GM19372 (cell line): ENCODE measurements around the gene IRGM.
A peak's percentile ranks its signal among the peaks of the same experiment; 100 is the strongest.
"Not testable (repeated sequence)": the region's sequence is repeated elsewhere in the genome, so short reads cannot be mapped to it uniquely, and the experiment has no call there.

ENCODE experiments used
- ATAC-seq: cut with Tn5 transposase; IDR thresholded peaks from one replicate; pipeline ENCODE4 v1.9.1; 2021; ENCODE audit warnings: mild to moderate bottlenecking, low read depth, moderate library complexity; ENCODE audit not compliant: unreplicated experiment

Gene IRGM, protein sequence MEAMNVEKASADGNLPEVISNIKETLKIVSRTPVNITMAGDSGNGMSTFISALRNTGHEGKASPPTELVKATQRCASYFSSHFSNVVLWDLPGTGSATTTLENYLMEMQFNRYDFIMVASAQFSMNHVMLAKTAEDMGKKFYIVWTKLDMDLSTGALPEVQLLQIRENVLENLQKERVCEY

DNA sequence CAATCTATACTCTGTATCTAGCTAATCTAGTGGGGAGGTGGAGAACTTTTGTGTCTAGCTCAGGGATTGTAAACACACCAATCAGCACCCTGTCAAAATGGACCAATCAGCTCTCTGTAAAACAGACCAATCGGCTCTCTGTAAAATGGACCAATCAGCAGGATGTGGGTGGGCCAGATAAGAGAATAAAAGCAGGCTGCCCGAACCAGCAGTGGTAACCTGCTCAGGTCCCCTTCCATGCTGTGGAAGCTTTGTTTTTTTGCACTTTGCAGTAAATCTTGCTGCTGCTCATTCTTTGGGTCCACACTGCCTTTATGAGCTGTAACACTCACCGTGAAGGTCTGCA lies at the start of gene IRGM:
Gene IRGM (plus strand): TSS at position 214 of the 346 bp plus-strand sequence. CDS start 1,603 bp downstream, outside the sequence.
- not testable (repeated sequence) for ATAC-seq

DNA sequence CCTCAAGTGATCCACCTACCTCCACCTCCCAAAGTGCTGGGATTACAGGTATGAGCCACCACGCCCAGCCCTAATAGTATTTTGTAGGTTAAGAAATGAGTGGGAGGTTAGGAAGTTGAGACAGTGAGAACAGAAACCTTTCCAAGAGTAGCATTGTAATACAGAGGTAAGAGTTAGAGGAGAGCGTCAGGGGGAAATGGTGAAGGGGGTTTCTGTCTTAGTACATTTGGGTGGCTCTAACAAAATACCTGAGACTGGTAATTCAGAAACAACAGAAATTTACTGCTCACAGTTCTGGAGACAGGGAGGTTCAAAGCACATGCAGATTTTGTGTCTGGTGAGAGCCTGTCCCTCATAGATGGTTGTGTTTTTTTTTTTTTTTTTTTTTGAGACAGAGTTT lies 48.9 kb upstream of the IRGM start:
- ATAC-seq, result no peak

- no peak for ATAC-seq
These were observed 45.0 kb upstream of the IRGM start for GRCh38 chr5:150801117-150801927.

DNA sequence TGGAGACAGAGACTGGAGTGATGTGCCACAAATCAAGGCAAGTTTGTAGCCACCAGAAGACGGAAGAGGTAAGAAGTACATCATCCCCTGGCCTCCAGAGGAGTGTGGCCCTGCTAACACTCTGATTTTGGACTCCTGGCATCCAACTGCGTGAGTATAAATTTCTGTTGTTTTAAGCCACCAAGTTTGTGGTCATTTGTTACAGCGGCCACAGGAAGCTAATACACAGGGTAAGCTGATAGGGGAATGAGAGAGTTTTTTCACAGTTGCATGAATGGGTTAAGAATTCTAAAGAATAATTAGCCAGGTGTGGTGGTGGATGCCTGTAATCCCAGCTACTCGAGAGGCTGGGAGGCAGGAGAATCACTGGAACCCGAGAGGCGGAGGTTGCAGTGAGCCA lies 41.9 kb upstream of the IRGM start:
- no peak for ATAC-seq

DNA sequence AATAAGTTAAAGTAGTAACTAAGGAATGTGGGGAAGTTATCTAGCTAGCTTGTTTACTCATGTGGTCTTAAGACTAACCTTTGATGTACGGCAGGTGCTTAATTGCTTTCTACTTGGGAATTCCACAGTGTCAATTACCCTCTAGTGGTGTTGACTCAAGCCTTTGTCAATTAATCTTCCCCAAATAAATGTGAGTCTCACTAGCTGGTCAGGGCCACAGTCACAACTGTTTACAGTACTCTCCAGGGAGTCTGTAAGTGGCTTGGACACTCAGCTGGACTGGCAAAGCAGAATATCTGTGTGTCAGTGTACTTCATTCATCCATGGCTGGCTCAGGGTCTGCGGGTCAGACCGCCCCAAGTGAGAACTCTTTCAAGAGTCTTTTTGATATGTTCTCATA lies 37.0 kb upstream of the IRGM start:
- ATAC-seq, result no peak

- no peak for ATAC-seq
These were observed 31.3 kb upstream of the IRGM start for GRCh38 chr5:150815010-150815409.

GRCh38 chr5:150816946-150817345 lies 29.4 kb upstream of the IRGM start:
- no peak for ATAC-seq

- ATAC-seq, result no peak
These were observed 16.6 kb upstream of the IRGM start for GRCh38 chr5:150829744-150830143.

- ATAC-seq, result not testable (repeated sequence)
These were observed 14.5 kb upstream of the IRGM start for GRCh38 chr5:150831821-150832220.

DNA sequence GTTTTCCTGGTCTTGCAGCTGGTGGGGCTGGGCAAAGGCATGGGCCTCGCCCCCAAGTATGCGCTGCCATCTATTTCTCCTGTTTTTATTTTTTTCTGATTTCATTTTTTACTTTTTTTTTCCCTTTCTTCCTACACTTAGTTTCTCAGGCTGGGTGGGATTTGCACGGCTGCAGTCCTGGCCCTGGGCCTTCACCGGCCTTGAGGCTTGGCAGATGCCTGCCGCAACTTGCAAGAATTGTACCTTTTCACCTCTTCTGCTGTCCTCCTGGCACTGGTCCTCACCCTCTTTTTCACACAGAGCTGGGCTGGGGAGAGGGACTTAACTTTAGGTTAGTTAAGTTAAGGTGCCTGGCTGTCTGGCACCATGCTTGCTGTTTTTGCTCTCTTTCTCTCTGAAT lies 10.3 kb upstream of the IRGM start:
- no peak for ATAC-seq

DNA sequence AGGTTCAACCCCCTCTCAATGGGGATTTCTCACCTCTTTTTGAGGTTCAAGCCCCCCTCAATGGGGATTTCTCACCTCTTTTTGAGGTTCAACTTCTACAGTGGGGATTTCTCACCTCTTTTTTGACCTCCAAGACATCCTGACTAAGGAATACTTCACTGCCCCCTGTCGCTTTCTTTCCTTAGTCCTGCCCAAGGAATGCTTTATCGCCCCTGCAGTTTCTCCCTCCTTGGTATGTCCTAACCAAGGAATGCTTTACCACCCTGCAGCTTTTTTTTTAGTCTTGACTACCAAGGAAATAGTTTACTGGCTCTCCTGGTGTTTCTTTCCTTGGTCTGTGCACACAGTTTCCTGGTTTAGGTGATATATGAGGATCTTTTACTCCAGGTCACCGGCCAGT lies 9.6 kb upstream of the IRGM start:
- no peak for ATAC-seq

DNA sequence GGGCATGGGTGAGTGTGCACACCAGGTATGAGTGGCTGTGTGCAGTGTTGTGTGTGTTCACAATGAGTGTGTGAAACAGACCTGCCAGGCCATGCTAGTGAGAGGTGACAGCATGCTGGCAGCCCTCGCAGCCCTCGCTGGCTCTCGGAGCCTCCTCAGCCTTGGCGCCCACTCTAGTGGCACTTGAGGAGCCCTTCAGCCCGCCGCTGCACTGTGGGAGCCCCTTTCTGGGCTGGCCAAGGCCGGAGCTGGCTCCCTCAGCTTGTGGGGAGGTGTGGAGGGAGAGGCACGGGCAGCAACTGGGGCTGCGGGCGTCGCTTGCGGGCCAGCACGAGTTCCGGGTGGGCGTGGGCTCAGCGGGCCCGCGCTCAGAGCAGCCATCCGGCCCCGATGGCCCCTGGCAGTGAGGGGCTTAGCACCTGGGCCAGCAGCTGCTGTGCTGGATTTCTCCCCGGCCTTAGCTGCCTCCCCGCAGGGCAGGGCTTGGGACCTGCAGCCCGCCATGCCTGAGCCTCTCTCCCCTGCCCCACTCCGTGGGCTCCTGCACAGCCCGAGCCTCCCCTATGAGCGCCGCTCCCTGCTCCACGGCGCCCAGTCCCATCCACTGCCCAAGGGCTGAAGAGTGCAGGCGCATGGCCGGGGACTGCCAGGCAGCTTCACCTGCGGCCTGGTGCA lies 999 bp upstream of the IRGM start:
- ATAC-seq, result not testable (repeated sequence)

- ATAC-seq, result peak; percentile 90
These were observed 473 bp downstream of the IRGM start for GRCh38 chr5:150846654-150847333.

DNA sequence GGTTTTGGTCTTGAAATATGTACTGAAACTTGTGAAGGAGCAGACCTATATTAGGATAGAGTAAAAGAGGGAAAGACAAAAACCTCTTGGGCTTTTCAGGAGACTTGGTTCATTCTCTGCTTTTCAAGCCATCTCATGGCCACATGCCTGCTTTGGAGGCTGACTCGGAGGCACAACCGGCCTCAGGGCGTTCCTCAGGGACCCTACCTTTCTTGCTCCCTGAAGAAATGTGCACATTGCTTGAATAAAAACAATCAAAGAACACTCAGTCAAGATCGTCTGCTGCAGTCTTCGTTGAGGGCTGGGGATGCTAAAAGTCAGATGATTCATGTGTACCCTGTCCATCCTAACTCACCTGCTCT lies 994 bp downstream of the IRGM start:
- ATAC-seq, result no peak

- ATAC-seq, result no peak
These were observed 1.9 kb downstream of the IRGM start for GRCh38 chr5:150848271-150848670.

- ATAC-seq, result no peak
These were observed 4.7 kb downstream of the IRGM start for GRCh38 chr5:150851039-150851438.

GRCh38 chr5:150853561-150853960 lies 7.2 kb downstream of the IRGM start:
- ATAC-seq, result peak; percentile 68

DNA sequence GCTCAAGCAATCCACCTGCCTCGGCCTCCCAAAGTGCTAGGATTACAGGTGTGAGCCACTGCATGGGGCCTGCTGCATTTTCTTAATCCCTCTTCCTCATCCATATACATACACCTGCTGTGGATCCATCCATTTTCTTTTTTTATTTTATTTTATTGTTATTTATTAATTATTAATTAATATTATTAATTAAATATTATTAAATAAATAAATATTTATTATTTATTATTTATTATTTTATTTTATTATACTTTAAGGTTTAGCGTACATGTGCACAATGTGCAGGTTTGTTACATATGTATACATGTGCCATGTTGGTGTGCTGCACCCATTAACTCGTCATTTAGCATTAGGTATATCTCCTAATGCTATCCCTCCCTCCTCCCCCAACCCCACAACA lies 10.4 kb downstream of the IRGM start:
- not testable (repeated sequence) for ATAC-seq

DNA sequence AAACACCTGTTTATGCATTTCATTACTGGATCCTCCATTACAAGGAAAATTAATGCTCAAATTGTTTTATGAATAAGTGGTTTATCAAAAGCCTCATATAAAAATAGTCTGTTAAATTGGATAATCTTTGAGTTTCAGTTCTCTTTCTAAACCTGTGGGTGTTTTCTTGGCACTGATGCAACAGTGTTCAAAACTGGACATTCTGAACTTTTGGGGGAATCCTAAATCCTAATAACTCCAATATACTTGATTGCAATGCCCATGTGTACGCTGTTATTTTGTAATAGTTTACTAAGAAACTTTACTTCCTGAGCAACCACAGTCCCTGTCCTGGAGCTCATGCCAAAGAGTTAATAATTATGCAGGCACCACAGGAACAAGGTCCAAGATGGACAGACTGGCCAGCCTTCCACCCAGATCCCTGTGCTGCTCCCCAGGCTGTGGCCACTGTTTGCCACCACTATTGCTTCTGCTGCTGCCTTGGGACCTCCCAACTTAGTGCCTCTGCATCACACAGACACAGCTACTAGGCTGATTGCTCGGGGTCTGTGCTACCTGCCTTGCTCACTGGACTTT lies 14.0 kb downstream of the IRGM start:
- no peak for ATAC-seq

GRCh38 chr5:150862070-150862469 lies 15.7 kb downstream of the IRGM start:
- ATAC-seq, result no peak

GRCh38 chr5:150879358-150879757 lies 33.0 kb downstream of the IRGM start:
- ATAC-seq, result no peak
